Fibroblast of pulmonary artery (primary cell): ENCODE measurements around the gene NUMBL.

ENCODE experiments used
- DNase-seq: peaks from one replicate; pipeline ENCODE4 v3.0.0-alpha.2; 2010; ENCODE audit warnings: low read depth
- H3K4me3 ChIP-seq: replicated peaks from 2 replicates; pipeline ENCODE4 v1.5.1; 2011; ENCODE audit warnings: low read depth, mild to moderate bottlenecking, control low read depth, low read length, moderate library complexity
- CTCF ChIP-seq: IDR thresholded peaks from 2 replicates; pipeline ENCODE4 v1.5.1; 2011; ENCODE audit warnings: mild to moderate bottlenecking, control low read depth, low read length, inconsistent platforms; ENCODE audit errors: missing control alignments

The NUMBL gene

GRCh38 chr19:40673397-40673796 lies 17.1 kb downstream of the NUMBL start:
- no peak for TF ChIP-seq CTCF
- no peak for DNase-seq
- H3K4me3 ChIP-seq: no peak overlapping the region

- TF ChIP-seq CTCF: no peak
- DNase-seq: no peak
- H3K4me3 ChIP-seq: no peak overlapping the region
These were observed 17.7 kb downstream of the NUMBL start for GRCh38 chr19:40672573-40673299.

GRCh38 chr19:40672038-40672437 lies 18.4 kb downstream of the NUMBL start:
- DNase-seq: no peak
- no peak for TF ChIP-seq CTCF
- no peak overlapping the region for H3K4me3 ChIP-seq

GRCh38 chr19:40671404-40671803 lies 19.0 kb downstream of the NUMBL start:
- no peak overlapping the region for H3K4me3 ChIP-seq
- no peak for DNase-seq
- no peak for TF ChIP-seq CTCF

GRCh38 chr19:40668991-40669614 lies 21.3 kb downstream of the NUMBL start:
- no peak overlapping the region for H3K4me3 ChIP-seq
- no peak for TF ChIP-seq CTCF
- DNase-seq: no peak

GRCh38 chr19:40667602-40668001 lies 22.8 kb downstream of the NUMBL start:
- DNase-seq: no peak
- H3K4me3 ChIP-seq: no peak overlapping the region
- TF ChIP-seq CTCF: no peak

- no peak for TF ChIP-seq CTCF
- no peak for DNase-seq
- H3K4me3 ChIP-seq: no peak overlapping the region
These were observed 23.5 kb downstream of the NUMBL start for GRCh38 chr19:40666803-40667438.
